HG03558 (cell line): ENCODE results near the gene ALDH8A1.

Source experiments
- ATAC-seq: cut with Tn5 transposase; IDR thresholded peaks from one replicate; pipeline ENCODE4 v1.9.1; 2021; ENCODE audit warnings: moderate number of reproducible peaks; ENCODE audit not compliant: unreplicated experiment; ENCODE audit errors: extremely low read depth

Gene ALDH8A1

GRCh38 chr6:134949927-134950326 is at the start of gene ALDH8A1:
Gene ALDH8A1 (minus strand): TSS chr6:134950101. CDS start chr6:134950053, 48 bp downstream.
- no peak for ATAC-seq

GRCh38 chr6:134999107-134999506 is 49.2 kb upstream of the ALDH8A1 start:
- no peak for ATAC-seq

- no peak for ATAC-seq
Observed at GRCh38 chr6:134997133-134997995, 47.5 kb upstream of the ALDH8A1 start.

DNA sequence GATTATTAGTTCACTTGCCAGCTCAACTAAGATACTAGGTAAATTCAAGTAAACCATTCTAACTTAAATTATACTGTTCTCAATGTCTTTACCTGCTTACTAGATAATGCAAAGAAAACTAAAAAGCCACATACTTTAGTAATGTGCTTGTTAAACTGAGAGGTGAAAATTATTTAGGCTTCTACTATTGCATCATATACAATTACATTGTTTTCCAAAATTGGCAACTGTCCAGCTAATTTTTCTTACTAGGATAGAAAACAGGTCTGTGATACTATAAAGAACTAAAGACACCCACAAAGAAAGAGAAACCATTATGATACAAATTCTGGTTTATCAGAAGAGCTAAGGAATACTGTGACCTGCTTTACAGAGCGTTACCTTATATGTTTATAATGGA is 45.6 kb upstream of the ALDH8A1 start:
- no peak for ATAC-seq

DNA sequence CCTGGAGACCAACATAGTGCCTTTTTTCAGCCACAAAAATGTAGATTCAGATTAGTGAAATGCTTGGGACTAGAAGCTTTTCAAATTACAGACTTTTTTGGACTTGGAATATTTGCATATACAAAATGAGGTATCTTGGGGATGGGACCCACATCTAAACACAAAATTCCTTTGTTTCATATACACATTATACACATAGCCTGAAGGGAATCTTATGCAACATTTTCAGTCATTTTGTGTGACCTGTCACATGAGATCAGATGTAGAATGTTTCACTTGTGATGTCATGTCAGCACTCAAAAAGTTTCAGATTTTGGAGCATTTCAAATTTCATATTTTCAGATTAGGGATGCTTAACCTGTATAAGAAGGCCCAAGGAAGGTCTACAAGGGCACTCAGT is 44.5 kb upstream of the ALDH8A1 start:
- ATAC-seq = no peak

DNA sequence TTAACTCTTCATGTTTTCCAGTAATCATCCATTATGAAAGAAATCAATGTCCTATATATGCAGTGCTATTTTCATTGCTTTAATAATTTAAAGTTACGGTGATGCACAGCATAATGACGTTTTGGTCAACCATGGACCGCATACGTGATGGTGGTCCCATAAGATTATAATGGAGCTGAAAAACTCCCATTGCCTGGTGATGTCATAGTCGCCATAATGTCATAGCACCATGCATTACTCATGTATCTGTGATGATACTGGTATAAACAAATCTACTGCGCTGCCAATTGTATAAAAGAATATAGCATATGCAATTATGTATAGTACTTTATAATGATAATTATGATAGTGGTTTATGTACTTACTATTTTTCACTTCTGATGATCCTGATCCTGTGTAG is 42.3 kb upstream of the ALDH8A1 start:
- no peak for ATAC-seq

GRCh38 chr6:134990262-134990661 is 40.4 kb upstream of the ALDH8A1 start:
- ATAC-seq = no peak

DNA sequence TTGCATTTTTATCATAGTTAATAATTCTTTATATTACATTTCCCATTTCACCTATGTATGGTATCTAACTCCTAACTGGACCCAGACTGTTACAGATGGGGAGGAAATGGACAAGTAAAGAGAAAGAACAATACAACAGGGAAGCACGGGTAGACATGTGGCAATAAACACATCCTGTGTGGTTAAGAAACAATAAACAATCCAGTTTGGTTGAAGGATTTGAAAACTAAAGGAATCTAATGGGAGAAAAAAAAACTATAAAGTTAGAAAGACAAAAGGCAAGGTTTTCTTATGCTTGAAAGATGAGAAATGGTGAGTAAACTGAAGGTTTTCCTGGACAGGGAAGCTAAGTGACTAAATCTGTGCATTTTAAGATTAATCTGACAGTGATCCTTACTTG is 34.9 kb upstream of the ALDH8A1 start:
- ATAC-seq = no peak

GRCh38 chr6:134983823-134984222 is 33.9 kb upstream of the ALDH8A1 start:
- no peak for ATAC-seq

DNA sequence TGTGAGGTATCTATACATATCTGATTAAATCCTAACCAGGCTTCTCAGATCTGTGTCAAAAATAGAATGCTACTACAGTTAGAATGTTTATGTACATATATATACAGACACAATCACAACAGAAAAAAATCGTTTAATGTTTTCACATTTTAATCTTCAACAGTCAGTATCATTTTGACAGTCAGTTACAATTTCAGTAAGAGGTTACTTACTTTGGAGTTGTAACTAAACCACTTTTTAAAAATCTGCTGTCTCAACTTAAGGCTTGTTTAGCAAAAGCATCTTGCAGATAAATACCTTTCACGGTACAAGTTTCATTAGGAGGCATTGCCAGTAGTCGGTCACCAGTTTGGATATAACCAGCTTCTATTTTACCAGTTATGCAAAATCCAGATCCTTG is 32.3 kb upstream of the ALDH8A1 start:
- ATAC-seq = no peak

DNA sequence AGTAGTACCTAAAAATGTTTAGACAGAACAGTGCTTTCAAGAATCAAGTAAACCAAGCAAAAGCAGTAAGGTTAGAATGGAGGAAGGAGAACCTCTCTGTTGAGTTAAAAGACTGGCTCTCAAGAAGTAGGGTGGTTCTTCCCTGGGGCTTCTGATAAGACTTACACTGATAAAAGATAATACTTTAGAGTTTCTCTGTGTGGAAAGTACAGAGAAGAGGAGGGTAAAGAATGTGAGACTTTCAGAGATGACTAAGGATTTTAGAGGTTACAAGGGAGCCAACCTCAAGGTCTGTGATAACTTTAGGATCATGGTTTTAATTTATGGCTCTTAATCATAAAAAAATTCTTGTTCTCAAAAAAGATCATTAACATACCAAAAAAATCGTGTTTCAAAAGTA is 30.9 kb upstream of the ALDH8A1 start:
- ATAC-seq = no peak

GRCh38 chr6:134979142-134979541 is 29.2 kb upstream of the ALDH8A1 start:
- peak; percentile 80 for ATAC-seq

DNA sequence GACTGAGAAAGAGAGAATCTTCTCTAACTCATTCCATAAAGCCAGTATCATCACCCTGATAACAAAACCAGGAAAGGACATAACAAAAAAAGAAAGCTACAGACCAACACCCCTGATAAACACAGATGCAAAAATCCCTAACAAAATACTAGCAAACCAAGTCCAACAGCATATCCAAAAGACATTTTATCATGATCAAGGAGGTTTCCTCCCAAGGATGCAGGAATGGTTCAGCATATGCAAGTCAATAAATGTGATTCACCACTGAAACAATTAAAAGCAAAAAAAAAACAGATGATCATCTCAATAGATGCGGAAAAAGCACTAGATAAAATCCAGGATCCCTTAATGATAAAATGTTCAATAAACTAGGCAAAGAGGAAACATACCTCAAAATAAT is 24.5 kb upstream of the ALDH8A1 start:
- no peak for ATAC-seq

- ATAC-seq = no peak
Observed at GRCh38 chr6:134967711-134968110, 17.8 kb upstream of the ALDH8A1 start.

DNA sequence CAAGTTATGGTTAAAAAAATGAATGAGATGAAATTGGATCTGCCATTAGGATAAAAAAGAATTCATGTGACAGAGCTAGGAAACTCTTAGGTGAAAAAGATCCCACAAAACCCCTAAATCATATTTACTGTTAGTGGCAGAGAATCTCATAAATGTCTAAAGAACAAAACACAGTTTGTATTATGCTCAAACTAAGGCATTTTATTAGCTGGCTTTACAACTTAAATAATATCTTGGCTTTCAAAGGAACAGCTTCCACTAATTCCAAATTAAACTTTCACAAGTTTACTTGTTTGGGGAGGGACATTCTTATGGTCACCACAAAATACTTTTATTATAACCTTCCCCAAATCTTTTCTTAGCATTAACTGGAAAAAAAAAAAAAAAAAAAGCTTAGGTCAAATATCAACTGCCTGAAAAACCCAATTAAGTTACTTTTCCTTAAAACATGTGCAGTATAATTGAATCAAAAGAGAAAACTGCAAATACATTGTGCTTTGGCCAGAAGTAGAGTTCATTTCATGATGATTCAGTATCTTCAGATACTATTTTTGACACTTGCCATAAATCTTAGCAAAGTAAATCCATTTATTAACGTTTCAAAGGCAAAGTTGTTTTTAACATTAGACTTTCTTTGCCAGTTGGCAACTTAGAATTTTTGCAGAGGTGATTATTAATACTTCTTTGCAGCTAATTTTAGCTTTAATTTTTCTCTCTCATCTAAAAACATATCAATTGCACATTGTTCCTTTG is 14.7 kb upstream of the ALDH8A1 start:
- ATAC-seq = no peak

DNA sequence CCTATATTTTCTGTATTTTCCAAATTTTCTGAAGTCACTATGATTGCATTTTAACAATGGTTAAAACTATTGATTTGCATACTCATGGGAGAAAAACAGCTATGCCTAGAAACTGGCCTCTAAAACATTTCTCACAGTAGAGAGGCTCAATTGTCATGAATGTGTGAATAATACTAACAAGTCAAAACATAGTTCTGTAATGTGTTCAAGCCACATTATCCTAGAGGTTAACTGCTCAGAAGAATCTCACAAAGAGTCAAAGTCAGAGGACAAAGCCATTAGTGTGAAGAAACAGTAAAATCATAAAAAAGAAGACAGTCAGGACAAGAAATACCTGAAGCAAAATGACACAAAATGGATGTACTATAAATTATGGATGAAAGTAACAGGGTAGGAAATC is 12.5 kb upstream of the ALDH8A1 start:
- ATAC-seq = no peak

DNA sequence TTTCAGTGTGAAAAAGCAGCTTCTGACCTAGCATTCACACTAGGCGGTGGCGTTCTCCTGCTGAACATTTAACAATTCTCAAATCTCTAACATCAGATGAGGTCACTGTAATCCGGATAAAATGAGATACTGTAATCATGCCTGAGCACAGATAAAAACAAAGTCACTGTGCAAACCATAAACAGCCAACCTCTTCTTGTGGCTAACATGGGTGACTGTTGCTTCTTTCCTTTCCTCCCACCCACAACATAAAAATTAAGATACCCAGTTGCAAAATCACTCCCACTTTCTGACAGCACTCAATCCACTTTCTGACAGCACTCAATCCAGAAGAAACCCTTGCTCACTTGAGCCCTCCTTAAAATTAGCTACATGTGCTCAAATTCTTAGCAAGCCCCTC is 11.5 kb upstream of the ALDH8A1 start:
- no peak for ATAC-seq

DNA sequence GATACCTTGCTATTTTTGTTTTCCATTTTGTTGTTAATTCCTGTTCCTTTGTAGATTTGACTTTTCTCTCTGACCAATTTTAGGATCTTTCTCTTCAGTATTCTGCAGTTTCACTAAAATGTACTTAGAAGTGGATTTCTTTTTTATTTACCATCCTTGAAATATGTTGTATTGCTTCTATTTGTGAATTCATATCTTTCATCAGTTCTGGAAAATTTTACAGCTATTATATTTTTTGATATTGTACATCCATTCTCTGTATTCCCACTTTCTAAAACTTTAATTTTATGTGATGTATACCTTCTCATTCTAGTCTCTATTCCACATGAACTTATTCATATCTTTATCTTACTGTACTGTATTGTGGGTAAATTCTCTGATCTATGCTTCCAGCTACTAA is 9.7 kb upstream of the ALDH8A1 start:
- ATAC-seq = no peak

GRCh38 chr6:134956676-134957075 is 6.8 kb upstream of the ALDH8A1 start:
- no peak for ATAC-seq

- no peak for ATAC-seq
Observed at GRCh38 chr6:134956032-134956431, 6.1 kb upstream of the ALDH8A1 start.

DNA sequence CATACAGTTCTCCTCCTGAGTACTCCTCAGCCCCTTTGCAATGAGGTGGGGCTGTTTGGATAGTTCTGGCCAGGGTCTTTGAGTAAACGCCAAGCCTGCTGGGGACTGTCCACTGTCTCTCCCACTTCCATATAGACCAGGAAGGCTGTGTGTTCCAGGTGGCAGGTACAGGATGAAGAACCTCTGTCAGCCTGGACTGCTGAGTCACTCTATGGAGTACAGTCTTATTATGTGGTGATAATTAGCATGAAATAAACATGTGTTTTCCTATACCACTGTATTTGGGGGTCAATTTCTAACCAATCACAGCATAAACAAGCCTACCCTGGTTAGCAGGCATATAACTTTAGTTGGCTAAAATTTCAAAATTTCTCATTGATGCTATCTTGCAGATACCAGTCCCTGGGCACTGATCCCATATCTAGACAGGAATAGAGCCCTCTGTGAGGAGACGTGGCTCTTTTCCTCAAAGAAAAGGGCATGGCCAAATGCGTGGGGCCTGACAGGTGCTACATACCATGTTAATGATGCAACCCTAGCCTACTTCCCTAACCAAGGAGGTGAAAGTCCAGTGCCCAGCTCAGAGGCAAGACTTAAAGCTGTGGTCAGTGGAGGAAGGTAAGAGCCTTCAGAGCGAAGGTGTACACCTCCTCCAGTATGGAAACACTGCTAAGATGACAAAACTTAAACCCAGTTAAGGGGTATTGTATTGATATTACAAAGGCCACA is 4.5 kb upstream of the ALDH8A1 start:
- ATAC-seq = no peak
